ENCODE measurements around the gene SPRED3.
A peak's percentile ranks its signal among the peaks of the same experiment; 100 is the strongest.

The SPRED3 gene

DNA sequence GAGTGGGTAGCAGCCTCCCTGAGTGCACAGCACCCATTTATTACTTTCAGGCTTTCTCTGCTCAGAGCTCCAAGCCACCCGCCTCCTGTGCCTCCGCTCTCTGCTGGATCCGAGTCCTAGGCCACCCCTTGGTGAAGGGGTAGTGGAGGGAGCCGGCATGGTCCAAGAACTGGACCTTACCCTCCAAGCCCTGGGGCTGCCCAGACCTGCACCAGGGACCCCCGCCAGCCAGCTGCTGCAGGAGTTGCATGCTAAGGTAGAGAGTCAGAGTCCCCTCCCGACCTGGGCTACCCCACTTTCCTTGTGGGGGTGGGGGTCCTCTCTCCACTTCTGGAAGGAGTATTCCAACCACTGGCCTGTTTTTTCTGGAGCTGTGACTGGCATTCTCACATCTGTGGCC lies 16.4 kb downstream of the SPRED3 start:
- no peak for TF ChIP-seq FOXP2 (optimal IDR thresholded peaks at IDR 0.05; ENCODE audit: borderline replicate concordance, extremely low read depth, extremely low read length, insufficient read depth)
- no peak for TF ChIP-seq TAF1 (IDR thresholded peaks at IDR 0.05; ENCODE audit: borderline replicate concordance, insufficient read depth, low read length)
- TF ChIP-seq SIN3A (IDR thresholded peaks at IDR 0.05; ENCODE audit: borderline replicate concordance, insufficient read depth, low read length): no peak
- TF ChIP-seq, protein P1, sequence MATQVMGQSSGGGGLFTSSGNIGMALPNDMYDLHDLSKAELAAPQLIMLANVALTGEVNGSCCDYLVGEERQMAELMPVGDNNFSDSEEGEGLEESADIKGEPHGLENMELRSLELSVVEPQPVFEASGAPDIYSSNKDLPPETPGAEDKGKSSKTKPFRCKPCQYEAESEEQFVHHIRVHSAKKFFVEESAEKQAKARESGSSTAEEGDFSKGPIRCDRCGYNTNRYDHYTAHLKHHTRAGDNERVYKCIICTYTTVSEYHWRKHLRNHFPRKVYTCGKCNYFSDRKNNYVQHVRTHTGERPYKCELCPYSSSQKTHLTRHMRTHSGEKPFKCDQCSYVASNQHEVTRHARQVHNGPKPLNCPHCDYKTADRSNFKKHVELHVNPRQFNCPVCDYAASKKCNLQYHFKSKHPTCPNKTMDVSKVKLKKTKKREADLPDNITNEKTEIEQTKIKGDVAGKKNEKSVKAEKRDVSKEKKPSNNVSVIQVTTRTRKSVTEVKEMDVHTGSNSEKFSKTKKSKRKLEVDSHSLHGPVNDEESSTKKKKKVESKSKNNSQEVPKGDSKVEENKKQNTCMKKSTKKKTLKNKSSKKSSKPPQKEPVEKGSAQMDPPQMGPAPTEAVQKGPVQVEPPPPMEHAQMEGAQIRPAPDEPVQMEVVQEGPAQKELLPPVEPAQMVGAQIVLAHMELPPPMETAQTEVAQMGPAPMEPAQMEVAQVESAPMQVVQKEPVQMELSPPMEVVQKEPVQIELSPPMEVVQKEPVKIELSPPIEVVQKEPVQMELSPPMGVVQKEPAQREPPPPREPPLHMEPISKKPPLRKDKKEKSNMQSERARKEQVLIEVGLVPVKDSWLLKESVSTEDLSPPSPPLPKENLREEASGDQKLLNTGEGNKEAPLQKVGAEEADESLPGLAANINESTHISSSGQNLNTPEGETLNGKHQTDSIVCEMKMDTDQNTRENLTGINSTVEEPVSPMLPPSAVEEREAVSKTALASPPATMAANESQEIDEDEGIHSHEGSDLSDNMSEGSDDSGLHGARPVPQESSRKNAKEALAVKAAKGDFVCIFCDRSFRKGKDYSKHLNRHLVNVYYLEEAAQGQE (IDR thresholded peaks at IDR 0.05; ENCODE audit: insufficient read depth in 1 of 2, low read depth in 2 of 2, low read length in 2 of 2): no peak
- TF ChIP-seq POLR2AphosphoS5 (IDR thresholded peaks at IDR 0.05; ENCODE audit: low read depth, low read length): no peak

- no peak for TF ChIP-seq POLR2AphosphoS5 (IDR thresholded peaks at IDR 0.05; ENCODE audit: low read depth, low read length)
- TF ChIP-seq, protein P1 (IDR thresholded peaks at IDR 0.05; ENCODE audit: insufficient read depth in 1 of 2, low read depth in 2 of 2, low read length in 2 of 2): no peak
- no peak for TF ChIP-seq TAF1 (IDR thresholded peaks at IDR 0.05; ENCODE audit: borderline replicate concordance, insufficient read depth, low read length)
- no peak for TF ChIP-seq SIN3A (IDR thresholded peaks at IDR 0.05; ENCODE audit: borderline replicate concordance, insufficient read depth, low read length)
- no peak for TF ChIP-seq FOXP2 (optimal IDR thresholded peaks at IDR 0.05; ENCODE audit: borderline replicate concordance, extremely low read depth, extremely low read length, insufficient read depth)
Observed at GRCh38 chr19:38405276-38405675, 16.8 kb downstream of the SPRED3 start.

DNA sequence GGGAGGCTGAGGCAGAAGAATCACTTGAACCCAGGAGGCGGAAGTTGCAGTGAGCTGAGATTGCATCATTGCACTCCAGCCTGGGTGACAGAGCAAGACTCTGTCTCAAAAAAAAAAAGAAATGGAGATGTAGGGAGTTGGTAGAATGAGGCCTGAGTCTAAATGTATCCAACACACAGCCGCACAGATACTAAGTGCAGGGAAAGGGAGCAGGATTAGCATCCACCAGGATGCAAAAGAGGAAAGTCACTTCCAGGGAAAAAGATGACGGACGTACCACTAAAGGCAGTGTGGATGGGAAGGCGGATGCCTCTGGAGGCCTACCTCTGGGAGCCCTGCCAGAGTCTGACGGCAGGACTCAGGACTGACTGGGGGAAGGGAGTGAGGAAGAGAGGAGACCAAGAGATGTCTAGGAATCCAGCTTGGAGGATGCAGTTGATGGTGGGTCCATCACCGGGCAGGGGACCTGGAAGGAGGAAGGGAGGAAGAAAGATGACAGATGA lies 21.2 kb downstream of the SPRED3 start:
- no peak for TF ChIP-seq SIN3A (IDR thresholded peaks at IDR 0.05; ENCODE audit: borderline replicate concordance, insufficient read depth, low read length)
- TF ChIP-seq, protein P1 (IDR thresholded peaks at IDR 0.05; ENCODE audit: insufficient read depth in 1 of 2, low read depth in 2 of 2, low read length in 2 of 2): no peak
- TF ChIP-seq FOXP2 (optimal IDR thresholded peaks at IDR 0.05; ENCODE audit: borderline replicate concordance, extremely low read depth, extremely low read length, insufficient read depth): no peak
- TF ChIP-seq POLR2AphosphoS5 (IDR thresholded peaks at IDR 0.05; ENCODE audit: low read depth, low read length): peak; percentile 26; the same call in 1 of the 2 replicates
- no peak for TF ChIP-seq TAF1 (IDR thresholded peaks at IDR 0.05; ENCODE audit: borderline replicate concordance, insufficient read depth, low read length)

DNA sequence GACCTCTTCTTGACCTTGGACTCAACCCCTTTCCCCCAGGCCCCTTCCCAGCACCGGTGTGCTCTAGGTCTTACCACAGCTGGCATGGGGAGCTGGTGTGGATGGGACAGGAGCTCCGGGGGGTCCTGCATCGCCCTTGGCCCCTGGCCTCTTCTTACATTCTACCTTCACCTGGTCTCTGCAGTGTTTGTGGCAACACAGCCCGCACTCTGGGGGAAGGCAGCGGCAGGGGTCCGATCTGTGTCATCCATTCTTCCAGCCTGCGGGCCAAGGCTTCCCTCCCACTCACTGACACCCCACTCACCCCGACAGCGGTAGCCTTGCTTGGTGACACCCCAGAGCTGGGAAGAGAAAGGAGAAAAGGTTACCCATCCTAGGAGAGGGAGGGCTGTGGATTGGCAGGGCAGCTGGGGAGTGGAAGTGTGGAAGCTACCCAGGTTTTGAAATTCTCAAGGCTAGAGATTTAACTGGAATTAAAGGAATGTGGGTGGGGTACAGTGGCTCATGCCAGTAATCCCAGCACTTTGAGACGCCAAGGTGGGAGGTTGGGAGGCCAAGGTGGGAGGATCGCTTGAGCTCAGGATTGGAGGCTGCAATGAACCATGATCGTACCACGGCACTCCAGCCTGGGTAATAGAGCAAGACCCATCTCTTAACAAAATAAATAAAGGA lies 22.7 kb downstream of the SPRED3 start:
- TF ChIP-seq POLR2AphosphoS5 (IDR thresholded peaks at IDR 0.05; ENCODE audit: low read depth, low read length): no peak
- no peak for TF ChIP-seq SIN3A (IDR thresholded peaks at IDR 0.05; ENCODE audit: borderline replicate concordance, insufficient read depth, low read length)
- TF ChIP-seq, protein P1 (IDR thresholded peaks at IDR 0.05; ENCODE audit: insufficient read depth in 1 of 2, low read depth in 2 of 2, low read length in 2 of 2): no peak
- TF ChIP-seq TAF1 (IDR thresholded peaks at IDR 0.05; ENCODE audit: borderline replicate concordance, insufficient read depth, low read length): no peak
- no peak for TF ChIP-seq FOXP2 (optimal IDR thresholded peaks at IDR 0.05; ENCODE audit: borderline replicate concordance, extremely low read depth, extremely low read length, insufficient read depth)
